Brain microvascular endothelial cell (primary cell): ENCODE results near the gene TREM2.

Experiments
- DNase-seq: peaks from one replicate; pipeline ENCODE4 v3.0.0-alpha.2; 2020
- H3K27ac ChIP-seq: fragments of 250-450 bp; sonication (Bioruptor Pico); 2 replicates; pipeline ENCODE4 v1.5.1; 2020; ENCODE audit warnings: mild to moderate bottlenecking, moderate library complexity
- H3K27me3 ChIP-seq: fragments of 250-450 bp; sonication (Bioruptor Pico); replicated peaks from 2 replicates; pipeline ENCODE4 v1.5.1; 2020; ENCODE audit warnings: mild to moderate bottlenecking
- H3K36me3 ChIP-seq: fragments of 250-450 bp; sonication (Bioruptor Pico); replicated peaks from 2 replicates; pipeline ENCODE4 v1.5.1; 2020; ENCODE audit warnings: mild to moderate bottlenecking
- H3K4me3 ChIP-seq: 2 replicates; pipeline ENCODE4 v1.5.1; 2011; ENCODE audit warnings: low read depth, mild to moderate bottlenecking, control low read depth, low read length, moderate library complexity
- in situ Hi-C: cut with HindIII; loops from 2 replicates; pipeline ENCODE4 v1.10.0; 2017; ENCODE audit warnings: low sequenced_read_pairs, low pct_ligation_motif_present
- TF ChIP-seq, protein P1 (sequence below): IDR thresholded peaks from 2 replicates; pipeline ENCODE4 v1.5.1; 2011; ENCODE audit warnings: low read depth, mild to moderate bottlenecking, moderate library complexity, low read length, control low read depth, inconsistent platforms; ENCODE audit errors: missing control alignments

TREM2 gene

DNA sequence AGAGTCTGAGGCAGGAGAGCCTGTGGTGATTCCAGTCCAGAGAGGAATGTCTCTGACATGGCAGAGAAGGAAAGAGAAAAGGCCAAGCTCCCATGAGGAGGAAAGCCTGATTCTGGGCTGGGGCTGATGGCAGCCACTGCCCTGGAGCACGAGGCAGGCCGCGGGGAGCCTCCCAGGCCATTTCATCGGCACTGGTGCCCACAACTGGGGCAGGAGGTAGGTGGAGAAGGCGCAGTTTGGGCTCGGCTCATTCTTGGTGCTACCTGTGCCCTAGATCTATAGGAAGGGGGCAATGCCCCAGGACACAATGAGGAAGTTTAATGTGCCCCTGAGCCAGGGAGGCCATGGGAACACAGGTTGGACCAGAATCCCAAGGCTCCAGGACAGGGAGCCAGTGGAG, 6.1 kb downstream of the TREM2 start:
- H3K4me3 ChIP-seq, result no peak overlapping the region
- no peak for DNase-seq
- in situ Hi-C loops, result no loop called here
- H3K27me3 ChIP-seq, result no peaks in the 10 kb centered on the region
- no peaks in the 10 kb centered on the region for H3K36me3 ChIP-seq
- TF ChIP-seq, protein P1, sequence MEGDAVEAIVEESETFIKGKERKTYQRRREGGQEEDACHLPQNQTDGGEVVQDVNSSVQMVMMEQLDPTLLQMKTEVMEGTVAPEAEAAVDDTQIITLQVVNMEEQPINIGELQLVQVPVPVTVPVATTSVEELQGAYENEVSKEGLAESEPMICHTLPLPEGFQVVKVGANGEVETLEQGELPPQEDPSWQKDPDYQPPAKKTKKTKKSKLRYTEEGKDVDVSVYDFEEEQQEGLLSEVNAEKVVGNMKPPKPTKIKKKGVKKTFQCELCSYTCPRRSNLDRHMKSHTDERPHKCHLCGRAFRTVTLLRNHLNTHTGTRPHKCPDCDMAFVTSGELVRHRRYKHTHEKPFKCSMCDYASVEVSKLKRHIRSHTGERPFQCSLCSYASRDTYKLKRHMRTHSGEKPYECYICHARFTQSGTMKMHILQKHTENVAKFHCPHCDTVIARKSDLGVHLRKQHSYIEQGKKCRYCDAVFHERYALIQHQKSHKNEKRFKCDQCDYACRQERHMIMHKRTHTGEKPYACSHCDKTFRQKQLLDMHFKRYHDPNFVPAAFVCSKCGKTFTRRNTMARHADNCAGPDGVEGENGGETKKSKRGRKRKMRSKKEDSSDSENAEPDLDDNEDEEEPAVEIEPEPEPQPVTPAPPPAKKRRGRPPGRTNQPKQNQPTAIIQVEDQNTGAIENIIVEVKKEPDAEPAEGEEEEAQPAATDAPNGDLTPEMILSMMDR, result no peak
- no peak overlapping the region for H3K27ac ChIP-seq

DNA sequence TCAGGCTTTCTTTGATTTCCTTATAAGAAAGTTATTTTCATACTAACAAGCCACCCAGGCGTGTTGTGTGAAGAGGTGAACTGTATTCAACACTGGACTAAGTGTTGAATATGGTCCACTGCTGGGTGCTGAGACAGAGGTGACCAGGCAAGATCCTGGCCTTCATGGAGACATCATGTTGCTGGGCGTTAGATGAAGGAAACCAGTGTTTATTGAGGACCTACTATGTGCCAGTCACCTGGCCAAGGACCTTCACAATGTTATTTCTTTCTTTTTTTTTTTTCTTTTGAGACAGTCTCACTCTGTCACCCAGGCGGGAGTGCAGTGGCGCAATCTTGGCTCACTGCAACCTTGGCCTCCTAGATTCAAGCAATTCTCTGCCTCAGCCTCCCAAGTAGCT, 6.9 kb downstream of the TREM2 start:
- no peaks in the 10 kb centered on the region for H3K36me3 ChIP-seq
- no peaks in the 10 kb centered on the region for H3K27me3 ChIP-seq
- DNase-seq, result no peak
- TF ChIP-seq, protein P1, result no peak
- in situ Hi-C loops, result no loop called here
- H3K27ac ChIP-seq, result no peak overlapping the region
- no peak overlapping the region for H3K4me3 ChIP-seq

DNA sequence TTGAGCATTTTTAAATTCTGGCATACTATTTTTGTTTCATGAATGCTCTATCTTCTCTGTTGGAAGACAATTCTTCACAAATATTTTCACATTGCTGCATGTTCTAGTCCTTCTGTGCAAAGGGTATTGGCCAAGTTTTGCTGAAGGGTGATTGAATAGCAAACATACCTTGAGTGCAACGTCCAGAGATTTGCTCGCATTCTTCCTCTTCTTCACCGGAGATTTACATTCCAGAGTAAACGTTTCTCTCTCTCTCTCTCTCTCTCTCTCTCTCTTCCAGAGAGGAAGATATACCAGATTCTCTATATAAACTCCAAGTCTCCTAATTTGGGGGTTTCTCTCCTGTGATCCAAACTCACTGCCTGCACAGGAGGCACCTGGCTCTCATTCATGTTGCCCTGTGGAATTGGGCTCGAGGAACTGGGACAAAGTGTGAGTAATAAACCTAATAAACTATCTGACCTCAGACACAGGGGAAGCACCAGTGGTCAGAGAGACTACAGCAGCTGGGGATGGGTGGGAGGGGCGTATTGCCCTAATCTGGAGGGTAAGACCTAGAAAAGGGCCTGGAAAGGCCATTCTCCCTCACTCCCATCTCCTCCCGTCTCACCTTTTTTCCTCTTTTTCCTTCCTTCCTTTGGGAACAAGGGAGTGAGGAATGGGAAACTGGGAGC, 7.6 kb downstream of the TREM2 start:
- H3K27me3 ChIP-seq, result no peaks in the 10 kb centered on the region
- no peaks in the 10 kb centered on the region for H3K36me3 ChIP-seq
- TF ChIP-seq, protein P1, result no peak
- no peak overlapping the region for H3K4me3 ChIP-seq
- in situ Hi-C loops, result no loop called here
- H3K27ac ChIP-seq, result no peak overlapping the region
- DNase-seq, result no peak

DNA sequence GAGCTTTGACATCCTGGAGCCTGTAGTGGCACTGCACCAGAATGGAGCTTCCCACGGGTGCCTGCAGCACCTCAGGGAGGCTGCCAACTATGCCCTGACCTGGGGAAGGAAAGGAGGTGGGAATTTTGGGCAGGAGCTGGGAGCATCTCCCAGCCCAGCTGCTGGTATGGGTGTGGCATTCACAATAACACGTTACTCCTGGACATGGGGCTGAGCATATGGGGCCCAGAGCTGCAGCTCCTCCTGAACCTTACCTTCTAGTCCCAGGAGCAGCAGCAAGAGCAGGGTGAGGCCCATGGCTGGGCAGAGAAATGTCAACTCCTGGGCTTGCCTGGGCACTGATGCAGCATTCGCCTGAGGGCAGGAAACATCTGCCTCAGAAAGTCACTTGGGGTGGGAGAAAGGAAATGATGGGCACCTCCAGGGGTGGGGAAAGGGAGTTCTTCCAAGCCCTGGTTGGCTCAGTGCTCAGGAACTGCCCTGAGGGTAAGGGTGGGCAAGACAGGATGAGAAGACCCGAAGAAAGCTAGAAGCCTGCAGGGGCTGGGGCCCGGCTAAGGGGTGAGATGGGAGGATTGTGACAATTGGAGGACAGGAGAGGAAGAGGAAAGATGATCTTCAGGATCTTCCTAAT, 8.8 kb downstream of the TREM2 start, which contains the start of gene TREML1:
TREML1 (minus strand) TSS at position 356 of the 634 bp plus-strand sequence; CDS start at position 297, 59 bp downstream.
- Histone ChIP-seq H3K36me3 (no peaks in the 10 kb centered on the region), H3K4me3 (no peak within 1 kb of the TSS), H3K27me3 (no peaks in the 10 kb centered on the region), H3K27ac (no peak within 1 kb of the TSS)
- no peak for DNase-seq
- TF ChIP-seq, protein P1, result no peak
- in situ Hi-C loops, result no loop called here

DNA sequence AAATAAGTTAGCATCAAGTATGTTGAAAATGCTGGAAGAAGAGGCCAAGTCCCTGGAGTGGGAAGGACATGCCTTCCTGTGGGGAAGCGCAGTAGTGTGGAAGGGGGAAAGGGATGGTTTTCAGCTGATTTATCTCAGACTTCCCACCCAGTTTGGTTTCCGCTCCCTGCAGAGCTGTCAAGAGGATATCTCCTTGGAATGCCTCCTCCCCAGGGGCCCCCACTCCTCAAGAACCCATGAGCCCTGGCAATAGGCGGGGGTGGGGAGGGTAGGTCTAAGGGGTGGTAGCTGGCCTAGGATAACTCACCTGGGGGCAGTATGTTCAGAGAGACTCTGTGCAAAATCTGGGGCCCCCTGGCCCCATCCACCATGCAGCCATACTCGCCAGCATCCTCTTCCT, 9.5 kb downstream of the TREM2 start:
- H3K27ac ChIP-seq, result no peak overlapping the region
- H3K4me3 ChIP-seq, result no peak overlapping the region
- no peak for DNase-seq
- in situ Hi-C loops, result no loop called here
- TF ChIP-seq, protein P1, result no peak
- no peaks in the 10 kb centered on the region for H3K27me3 ChIP-seq
- no peaks in the 10 kb centered on the region for H3K36me3 ChIP-seq
